Liver (tissue), 9 donors: ENCODE results near the gene CARHSP1. TPM values are rescaled to one million over a fixed set of nuclear protein-coding genes. Genes with fewer than 3 reads are reported as not detected.

Experiments
- DNase-seq: peaks from one replicate; pipeline ENCODE4 v3.0.0-alpha.2; 2017; ENCODE audit warnings: low spot score
- H3K27ac ChIP-seq, 2 donors: one replicate each; pipeline ENCODE4 v1.7.0; 2013; ENCODE audit warnings: inconsistent platforms in 2 of 2, low read length in 2 of 2, control low read depth in 1 of 2, low read depth in 1 of 2, mild to moderate bottlenecking in 1 of 2
- H3K27me3 ChIP-seq, 4 donors: one replicate each; pipeline versions ENCODE4 v1.6.1 to v1.7.0; 2013; ENCODE audit warnings: low read length in 3 of 4, inconsistent platforms in 1 of 4, mild to moderate bottlenecking in 1 of 4, moderate library complexity in 1 of 4; ENCODE audit not compliant: control insufficient read depth in 4 of 4, insufficient read depth in 4 of 4
- H3K36me3 ChIP-seq, 4 donors: one replicate each; pipeline versions ENCODE4 v1.6.1 to v1.7.0; 2013; ENCODE audit warnings: low read length in 3 of 4, mild to moderate bottlenecking in 3 of 4, low read depth in 1 of 4, moderate library complexity in 1 of 4; ENCODE audit not compliant: control insufficient read depth in 4 of 4, insufficient read depth in 3 of 4
- H3K4me1 ChIP-seq, 4 donors: one replicate each; pipeline versions ENCODE4 v1.6.1 to v1.7.0; 2013; ENCODE audit warnings: low read length in 3 of 4, mild to moderate bottlenecking in 3 of 4, moderate library complexity in 1 of 4; ENCODE audit not compliant: control insufficient read depth in 4 of 4, insufficient read depth in 4 of 4
- H3K4me3 ChIP-seq, 3 donors: one replicate each; pipeline versions ENCODE4 v1.6.1 to v1.7.0; 2013; ENCODE audit warnings: low read length in 3 of 3, control low read depth in 1 of 3, low read depth in 1 of 3, mild to moderate bottlenecking in 1 of 3
- H3K9ac ChIP-seq, 2 donors: one replicate each; pipeline ENCODE4 v1.7.0; 2013; ENCODE audit warnings: low read length in 2 of 2, mild to moderate bottlenecking in 2 of 2, moderate library complexity in 2 of 2, control low read depth in 1 of 2, low read depth in 1 of 2
- H3K9me3 ChIP-seq, 4 donors: one replicate each; pipeline versions ENCODE4 v1.6.1 to v1.7.0; 2013; ENCODE audit warnings: low read length in 3 of 4; ENCODE audit not compliant: control insufficient read depth in 4 of 4
- ATF3 ChIP-seq: IDR thresholded peaks from 2 replicates; pipeline ENCODE4 v1.6.1; 2016; ENCODE audit warnings: antibody characterized with exemption
- EGR1 ChIP-seq, 2 donors: IDR thresholded peaks; 2 replicates each; pipeline ENCODE4 v1.6.1; 2016 to 2018; ENCODE audit warnings: antibody characterized with exemption in 2 of 2, low read depth in 2 of 2
- FOXA1 ChIP-seq: IDR thresholded peaks from 2 replicates; pipeline ENCODE4 v1.6.1; 2016; ENCODE audit warnings: antibody characterized with exemption
- FOXA2 ChIP-seq: IDR thresholded peaks from 2 replicates; pipeline ENCODE4 v1.6.1; 2016; ENCODE audit warnings: antibody characterized with exemption
- HNF4A ChIP-seq, 2 donors: conservative IDR thresholded peaks; 2 replicates each; pipeline ENCODE4 v1.6.1; 2016; ENCODE audit warnings: antibody characterized with exemption in 2 of 2, mild to moderate bottlenecking in 2 of 2
- HNF4G ChIP-seq: IDR thresholded peaks from 2 replicates; pipeline ENCODE4 v1.6.1; 2016; ENCODE audit warnings: antibody characterized with exemption
- JUND ChIP-seq, 2 donors: IDR thresholded peaks; 2 replicates each; pipeline ENCODE4 v1.6.1; 2016; ENCODE audit warnings: antibody characterized with exemption in 2 of 2
- MAX ChIP-seq: IDR thresholded peaks from 2 replicates; pipeline ENCODE4 v1.6.1; 2016; ENCODE audit warnings: antibody characterized with exemption
- RAD21 ChIP-seq, 2 donors: IDR thresholded peaks; 2 replicates each; pipeline ENCODE4 v1.6.1; 2016; ENCODE audit warnings: antibody characterized with exemption in 2 of 2, mild to moderate bottlenecking in 2 of 2
- REST ChIP-seq: IDR thresholded peaks from 2 replicates; pipeline ENCODE4 v1.6.1; 2016; ENCODE audit warnings: antibody characterized with exemption, mild to moderate bottlenecking
- RXRA ChIP-seq, 2 donors: IDR thresholded peaks; 2 replicates each; pipeline ENCODE4 v1.6.1; 2017 to 2018; ENCODE audit warnings: antibody characterized with exemption in 2 of 2, mild to moderate bottlenecking in 1 of 2
- SP1 ChIP-seq: IDR thresholded peaks from 2 replicates; pipeline ENCODE4 v1.6.1; 2018; ENCODE audit warnings: antibody characterized with exemption, mild to moderate bottlenecking
- TAF1 ChIP-seq: conservative IDR thresholded peaks from 2 replicates; pipeline ENCODE4 v1.6.1; 2016; ENCODE audit warnings: antibody characterized with exemption, mild to moderate bottlenecking
- YY1 ChIP-seq: IDR thresholded peaks from 2 replicates; pipeline ENCODE4 v1.6.1; 2016; ENCODE audit warnings: antibody characterized with exemption, mild to moderate bottlenecking
- ZBTB33 ChIP-seq: IDR thresholded peaks from 2 replicates; pipeline ENCODE4 v1.6.1; 2016; ENCODE audit warnings: antibody characterized with exemption
- WGBS: extraction: QIAGEN DNeasy Blood & Tissue Kit; methylation state at CpG from one replicate; pipeline ENCODE4 v1.1.7; 2013; 5-methylcytosine and 5-hydroxymethylcytosine counted together
- polyA plus RNA-seq, 2 donors: library from polyadenylated mRNA; stranded (reverse) in 1 of 2; unstranded in 1 of 2; fragments of 200-250 nt in 1 of 2; fragments of >200 nt in 1 of 2; fragmentation: Nextera tagmentation in 1 of 2; extraction: Ambion mirVana in 1 of 2; gene quantifications; one replicate each; pipeline versions ENCODE4 v1.2.1 to v1.2.3, GENCODE V29; 2013 to 2015
- total RNA-seq, 2 donors: library from RNA; depleted of rRNA; stranded (reverse); fragments of >200 nt; gene quantifications; one replicate each; pipeline ENCODE4 v1.2.3, GENCODE V29; 2014
- donor health status: healthy.
- donor health status: healthy.
- donor health status: healthy.
- donor health status: healthy.
- donor health status: healthy.

CARHSP1 gene
- total and polyA plus RNA-seq, 4 donors: 81.2 to 162 (median 119) TPM

DNA sequence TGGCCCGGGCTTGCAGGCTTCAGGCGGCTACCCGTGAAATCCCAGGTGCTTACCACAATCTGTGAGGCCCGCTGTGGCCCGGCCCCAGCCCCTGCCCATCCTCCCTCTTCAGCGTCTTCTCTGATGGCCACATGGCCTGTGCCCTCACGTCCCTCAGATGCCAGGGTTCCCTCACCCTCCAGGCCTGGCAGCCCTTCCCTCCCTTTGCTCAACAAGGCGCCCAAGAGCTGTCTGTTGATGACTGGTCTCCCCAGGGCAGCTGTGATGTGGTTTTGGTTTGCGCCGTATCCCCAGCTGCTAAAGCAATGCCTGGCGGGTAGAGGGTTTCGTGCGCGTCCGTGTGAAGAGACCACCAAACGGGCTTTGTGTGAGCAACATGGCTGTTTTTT, 36.1 kb downstream of the CARHSP1 start:
- no peak overlapping the region for H3K9ac ChIP-seq
- peaks cover 8 to 26% (median 13%) of the 10 kb centered on the region in 4 donors for H3K36me3 ChIP-seq
- H3K4me3 ChIP-seq: no peak overlapping the region
- WGBS: 86% methylated on average over 16 of the region's 16 CpGs
- TF ChIP-seq FOXA2 (no peak), JUND (IDR thresholded peaks at IDR 0.05) (no peak), RAD21 (IDR thresholded peaks at IDR 0.05) (no peak), HNF4A (conservative IDR thresholded peaks at IDR 0.05) (no peak), RXRA (IDR thresholded peaks at IDR 0.05) (no peak), YY1 (no peak), ZBTB33 (no peak), HNF4G (no peak), MAX (no peak), TAF1 (no peak), REST (no peak), ATF3 (no peak)
- no peak for DNase-seq
- H3K4me1 ChIP-seq: no peaks in the 10 kb centered on the region
- H3K27me3 ChIP-seq: no peaks in the 10 kb centered on the region
- H3K9me3 ChIP-seq: no peaks in the 10 kb centered on the region
- H3K27ac ChIP-seq: no peak overlapping the region

- 94% methylated on average over 18 of the region's 18 CpGs for WGBS
- Histone ChIP-seq H3K4me3 (no peak overlapping the region), H3K36me3 (peaks cover 8 to 26% (median 13%) of the 10 kb centered on the region in 4 donors), H3K4me1 (no peaks in the 10 kb centered on the region), H3K27me3 (no peaks in the 10 kb centered on the region), H3K27ac (no peak overlapping the region), H3K9me3 (no peaks in the 10 kb centered on the region), H3K9ac (no peak overlapping the region)
- no peak for DNase-seq
- TF ChIP-seq YY1 (no peak), FOXA2 (no peak), FOXA1 (no peak), ZBTB33 (no peak), EGR1 (IDR thresholded peaks at IDR 0.05; ENCODE audit: low read depth in 2 of 2) (no peak), RAD21 (IDR thresholded peaks at IDR 0.05) (no peak), RXRA (IDR thresholded peaks at IDR 0.05) (no peak), ATF3 (no peak), REST (no peak), JUND (IDR thresholded peaks at IDR 0.05) (no peak), SP1 (no peak)
These were observed 36.7 kb downstream of the CARHSP1 start for GRCh38 chr16:8831871-8832716.
